ENCODE data around the gene STON1. TPM values are rescaled to one million over a fixed set of nuclear protein-coding genes. Genes with fewer than 3 reads are reported as not detected.
A peak's percentile ranks its signal among the peaks of the same experiment; 100 is the strongest.

STON1 gene
- total RNA-seq, 1 experiment from 2014 or later = 5.5 TPM

DNA sequence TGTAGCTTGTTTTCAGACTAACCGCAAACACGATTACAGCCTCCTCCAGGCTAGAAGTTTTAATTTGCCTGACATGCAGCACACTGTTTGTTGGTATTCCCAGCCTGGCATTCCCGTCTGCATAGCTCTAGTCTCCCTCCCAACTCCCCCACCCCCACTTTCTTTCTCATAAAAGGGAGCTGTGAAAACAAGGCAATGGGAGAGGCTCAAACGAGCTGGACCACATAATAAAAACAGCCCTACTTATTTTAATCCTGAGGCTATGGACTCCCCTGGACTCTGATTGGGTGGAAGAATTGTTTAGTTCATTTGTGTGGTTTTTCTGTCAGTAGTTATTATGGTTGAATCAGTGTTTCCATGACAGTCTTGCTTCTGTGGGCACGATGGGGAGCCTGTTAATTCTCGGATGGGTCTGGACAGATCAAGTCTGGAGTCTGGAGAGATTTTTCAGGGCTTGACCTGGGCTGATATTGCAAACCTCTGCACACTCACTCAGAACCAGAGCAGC, 1.2 kb downstream of the STON1 start:
- Histone ChIP-seq H3K14ac (ENCODE audit: insufficient read depth, low read length) (no peak overlapping the region), H3K4ac (ENCODE audit: low read depth, low read length) (no peak overlapping the region), H3K4me1 (ENCODE audit: insufficient read depth, low read length) (peaks cover 9% of the 10 kb centered on the region), H3K27ac (ENCODE audit: insufficient read length, low read depth, low read length) (no peak overlapping the region), H3K23ac (ENCODE audit: insufficient read length, low read depth, low read length) (no peak overlapping the region), H3T11ph (ENCODE audit: low read length) (no peak overlapping the region), H4K20me1 (ENCODE audit: control insufficient read depth, insufficient read depth, insufficient read length) (no peaks in the 10 kb centered on the region), H3K56ac (ENCODE audit: insufficient read length, low read depth, low read length) (no peak overlapping the region), H2BK15ac (ENCODE audit: low read depth, low read length) (no peak overlapping the region), H4K8ac (replicated peaks; ENCODE audit: insufficient read length, low read depth, low read length) (no peak overlapping the region), H4K5ac (ENCODE audit: insufficient read length, low read depth, low read length) (no peak overlapping the region), H3K27me3 (ENCODE audit: insufficient read depth, low read length) (no peaks in the 10 kb centered on the region), H2BK12ac (ENCODE audit: insufficient read length, low read depth, low read length) (no peak overlapping the region), H2BK120ac (ENCODE audit: low read depth, low read length, poor library complexity, severe bottlenecking) (no peak overlapping the region), H3K79me1 (ENCODE audit: insufficient read depth, low read depth, low read length, poor library complexity, severe bottlenecking) (no peaks in the 10 kb centered on the region), H3K23me2 (ENCODE audit: insufficient read length, low read depth, low read length, poor library complexity, severe bottlenecking) (peaks cover 10% of the 10 kb centered on the region), H4K91ac (ENCODE audit: insufficient read length, low read depth, low read length) (no peak overlapping the region), H3K79me2 (ENCODE audit: insufficient read depth, low read length) (no peaks in the 10 kb centered on the region), H3K9me3 (ENCODE audit: control insufficient read depth, low read depth, low read length) (no peaks in the 10 kb centered on the region), H2AK5ac (ENCODE audit: insufficient read length, low read length) (no peak overlapping the region), H2BK20ac (ENCODE audit: low read depth, low read length, poor library complexity, severe bottlenecking) (no peak overlapping the region), H2AFZ (ENCODE audit: low read length) (no peak overlapping the region), H3K4me2 (ENCODE audit: insufficient read depth, insufficient read length, low read length) (peak overlapping the region; percentile 88), H3K18ac (ENCODE audit: insufficient read length, low read depth, low read length) (no peak overlapping the region), H2BK5ac (ENCODE audit: insufficient read length, low read length) (no peak overlapping the region), H3K9ac (ENCODE audit: extremely low read depth, insufficient read length, low read length) (no peak overlapping the region)
- Mint-ChIP-seq H3K27ac (peak overlapping the region in 2 of 3 experiments; percentile 48 to 86; a peak in 5 of 7 replicates), H3K4me3 (peak overlapping the region; percentile 82 to 94), H3K36me3 (ENCODE audit: insufficient read depth in 1 of 3, low read depth in 3 of 3) (peaks cover 0 to 5% (median 0%) of the 10 kb centered on the region in 3 experiments; a peak in 3 of 7 replicates), H3K27me3 (ENCODE audit: low read depth) (peaks cover 1% of the 10 kb centered on the region; the same call in 1 of the 2 replicates), H3K4me1 (peaks cover 32 to 35% of the 10 kb centered on the region in 2 experiments), H3K9me3 (no peaks in the 10 kb centered on the region; a peak in 1 of 5 replicates)
- no peak for TF ChIP-seq CTCF (conservative IDR thresholded peaks at IDR 0.05)
- no CpG with 5 or more reads among the region's 6 CpGs for WGBS (ENCODE audit: extremely low coverage, insufficient read length, low lambda C conversion rate)
- DNase-seq = no peak

Data from H9 (cell line).